Measurements from ENCODE around the gene WDR31. TPM values are rescaled to one million over a fixed set of nuclear protein-coding genes. Genes with fewer than 3 reads are reported as not detected.

The WDR31 gene
- total and polyA plus RNA-seq, 2 of the 4 experiments (the other 2 are of a cell fraction), result 0.29 to 0.36 TPM

DNA sequence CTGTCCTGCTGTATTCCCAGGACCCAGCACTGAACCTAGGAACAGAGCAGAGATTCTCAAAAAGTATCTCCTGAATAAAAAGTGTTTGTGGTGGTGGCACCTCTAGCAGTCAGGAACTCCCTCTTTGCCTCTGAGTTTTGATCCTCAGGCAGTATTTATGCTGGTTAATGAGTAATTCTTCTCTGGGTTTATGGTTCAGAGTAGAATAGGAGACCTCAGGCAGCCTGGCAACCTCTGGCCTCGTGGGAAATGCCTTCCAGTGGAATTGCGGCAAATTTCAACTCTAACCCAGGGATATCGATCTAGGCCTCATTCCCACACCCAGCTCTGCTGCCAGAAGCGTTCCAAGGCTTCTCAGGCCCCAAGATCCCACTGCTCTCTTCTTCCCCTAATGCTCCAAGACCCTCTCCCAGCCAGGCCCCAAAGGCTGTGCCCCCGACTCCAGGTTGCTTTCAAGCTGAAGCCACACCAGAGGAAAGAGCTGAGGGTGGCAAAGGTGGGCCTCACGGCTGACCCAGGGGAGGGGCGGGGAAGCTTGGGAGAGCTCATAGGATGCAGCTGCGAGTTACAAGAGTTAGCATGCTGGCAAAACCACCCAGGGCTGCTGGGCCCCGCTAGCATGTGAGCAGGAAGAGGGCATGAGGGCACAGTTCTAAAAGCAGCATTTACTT is 47.6 kb upstream of the WDR31 start:
- no peak for ATAC-seq (ENCODE audit: low read depth)
- CTCF ChIA-PET, result no interaction called here

More for the DNA sequence above, 47.6 kb upstream of the WDR31 start:
- dilution Hi-C loops (cut with HindIII; ENCODE audit: low sequenced_read_pairs, unreplicated experiment), result no loop called here
- Histone ChIP-seq H4K20me1 (ENCODE audit: insufficient read depth, low read length) (no peaks in the 10 kb centered on the region), H3K4me2 (ENCODE audit: low read depth, low read length) (no peak overlapping the region), H2AFZ (replicated peaks; ENCODE audit: low read length, poor library complexity) (no peak overlapping the region), H2AK5ac (ENCODE audit: low read depth, low read length) (no peak overlapping the region), H2BK120ac (ENCODE audit: low read depth, low read length) (no peak overlapping the region), H2BK15ac (ENCODE audit: low read depth, low read length) (no peak overlapping the region), H3K9me1 (ENCODE audit: insufficient read depth, low read length) (no peaks in the 10 kb centered on the region), H3K36me3 (ENCODE audit: control insufficient read depth, insufficient read depth, low read length) (peaks cover 44% of the 10 kb centered on the region), H3K4ac (ENCODE audit: low read depth, low read length) (no peak overlapping the region), H3K9me3 (ENCODE audit: control insufficient read depth, insufficient read depth, low read length) (no peaks in the 10 kb centered on the region), H3K79me1 (ENCODE audit: low read depth in 1 of 2, low read length in 2 of 2) (no peaks in the 10 kb centered on the region), H3K56ac (ENCODE audit: extremely low read depth, insufficient read depth, low read length) (no peak overlapping the region), H3K23ac (ENCODE audit: low read depth, low read length) (no peak overlapping the region), H4K5ac (ENCODE audit: low read depth, low read length) (no peak overlapping the region), H3K4me3 (ENCODE audit: insufficient read depth, low read depth, low read length) (no peak overlapping the region), H2BK20ac (ENCODE audit: low read depth, low read length) (no peak overlapping the region), H3K4me1 (ENCODE audit: control insufficient read depth, insufficient read depth, low read length) (no peaks in the 10 kb centered on the region), H2AK9ac (replicated peaks; ENCODE audit: low read depth, low read length, poor library complexity) (no peak overlapping the region), H3K27ac (ENCODE audit: insufficient read depth, low read length) (no peak overlapping the region), H4K91ac (ENCODE audit: insufficient read depth, low read depth, low read length) (no peak overlapping the region), H3K27me3 (ENCODE audit: control insufficient read depth, insufficient read depth, low read length) (no peaks in the 10 kb centered on the region), H4K8ac (ENCODE audit: low read depth in 2 of 2, low read length in 2 of 2) (no peak overlapping the region), H3K9ac (ENCODE audit: low read depth, low read length) (no peak overlapping the region), H3K14ac (replicated peaks; ENCODE audit: low read depth, low read length) (no peak overlapping the region), H3K18ac (ENCODE audit: low read depth, low read length) (no peak overlapping the region), H2BK5ac (ENCODE audit: low read depth, low read length, poor library complexity, severe bottlenecking) (no peak overlapping the region)
- intact Hi-C loops (cut with micrococcal nuclease), result no loop called here
- TF ChIP-seq, protein P1, sequence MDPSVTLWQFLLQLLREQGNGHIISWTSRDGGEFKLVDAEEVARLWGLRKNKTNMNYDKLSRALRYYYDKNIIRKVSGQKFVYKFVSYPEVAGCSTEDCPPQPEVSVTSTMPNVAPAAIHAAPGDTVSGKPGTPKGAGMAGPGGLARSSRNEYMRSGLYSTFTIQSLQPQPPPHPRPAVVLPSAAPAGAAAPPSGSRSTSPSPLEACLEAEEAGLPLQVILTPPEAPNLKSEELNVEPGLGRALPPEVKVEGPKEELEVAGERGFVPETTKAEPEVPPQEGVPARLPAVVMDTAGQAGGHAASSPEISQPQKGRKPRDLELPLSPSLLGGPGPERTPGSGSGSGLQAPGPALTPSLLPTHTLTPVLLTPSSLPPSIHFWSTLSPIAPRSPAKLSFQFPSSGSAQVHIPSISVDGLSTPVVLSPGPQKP (IDR thresholded peaks at IDR 0.05; ENCODE audit: borderline replicate concordance, low read depth, low read length), result no peak
- TF ChIP-seq CHD1 (IDR thresholded peaks at IDR 0.05; ENCODE audit: low read depth, low read length), result no peak
- TF ChIP-seq RCOR1 (IDR thresholded peaks at IDR 0.05; ENCODE audit: insufficient replicate concordance, low read length), result no peak
- no peak for TF ChIP-seq RAD21 (IDR thresholded peaks at IDR 0.05; ENCODE audit: low read length)
- TF ChIP-seq BHLHE40 (IDR thresholded peaks at IDR 0.05; ENCODE audit: low read depth, low read length), result no peak
- TF ChIP-seq SMC3 (IDR thresholded peaks at IDR 0.05; ENCODE audit: low read depth, low read length), result no peak
- TF ChIP-seq RFX5 (IDR thresholded peaks at IDR 0.05; ENCODE audit: low read depth, low read length), result no peak
- TF ChIP-seq MXI1 (IDR thresholded peaks at IDR 0.05; ENCODE audit: borderline replicate concordance, low read depth, low read length), result no peak
- TF ChIP-seq CEBPB (IDR thresholded peaks at IDR 0.05; ENCODE audit: low read depth, low read length), result no peak
- TF ChIP-seq MAFK (IDR thresholded peaks at IDR 0.05; ENCODE audit: low read depth, low read length), result no peak
- TF ChIP-seq, protein P2, sequence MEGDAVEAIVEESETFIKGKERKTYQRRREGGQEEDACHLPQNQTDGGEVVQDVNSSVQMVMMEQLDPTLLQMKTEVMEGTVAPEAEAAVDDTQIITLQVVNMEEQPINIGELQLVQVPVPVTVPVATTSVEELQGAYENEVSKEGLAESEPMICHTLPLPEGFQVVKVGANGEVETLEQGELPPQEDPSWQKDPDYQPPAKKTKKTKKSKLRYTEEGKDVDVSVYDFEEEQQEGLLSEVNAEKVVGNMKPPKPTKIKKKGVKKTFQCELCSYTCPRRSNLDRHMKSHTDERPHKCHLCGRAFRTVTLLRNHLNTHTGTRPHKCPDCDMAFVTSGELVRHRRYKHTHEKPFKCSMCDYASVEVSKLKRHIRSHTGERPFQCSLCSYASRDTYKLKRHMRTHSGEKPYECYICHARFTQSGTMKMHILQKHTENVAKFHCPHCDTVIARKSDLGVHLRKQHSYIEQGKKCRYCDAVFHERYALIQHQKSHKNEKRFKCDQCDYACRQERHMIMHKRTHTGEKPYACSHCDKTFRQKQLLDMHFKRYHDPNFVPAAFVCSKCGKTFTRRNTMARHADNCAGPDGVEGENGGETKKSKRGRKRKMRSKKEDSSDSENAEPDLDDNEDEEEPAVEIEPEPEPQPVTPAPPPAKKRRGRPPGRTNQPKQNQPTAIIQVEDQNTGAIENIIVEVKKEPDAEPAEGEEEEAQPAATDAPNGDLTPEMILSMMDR (conservative IDR thresholded peaks at IDR 0.05; ENCODE audit: low read depth, low read length), result no peak
- TF ChIP-seq MAZ (IDR thresholded peaks at IDR 0.05; ENCODE audit: borderline replicate concordance, low read depth, low read length), result no peak
- no peak for TF ChIP-seq FOS (IDR thresholded peaks at IDR 0.05; ENCODE audit: low read depth, low read length)
- no peak for TF ChIP-seq POLR2A (IDR thresholded peaks at IDR 0.05; ENCODE audit: low read depth, low read length)
- TF ChIP-seq NFE2L2 (IDR thresholded peaks at IDR 0.05; ENCODE audit: low read depth, low read length), result no peak
- TF ChIP-seq, protein P3, sequence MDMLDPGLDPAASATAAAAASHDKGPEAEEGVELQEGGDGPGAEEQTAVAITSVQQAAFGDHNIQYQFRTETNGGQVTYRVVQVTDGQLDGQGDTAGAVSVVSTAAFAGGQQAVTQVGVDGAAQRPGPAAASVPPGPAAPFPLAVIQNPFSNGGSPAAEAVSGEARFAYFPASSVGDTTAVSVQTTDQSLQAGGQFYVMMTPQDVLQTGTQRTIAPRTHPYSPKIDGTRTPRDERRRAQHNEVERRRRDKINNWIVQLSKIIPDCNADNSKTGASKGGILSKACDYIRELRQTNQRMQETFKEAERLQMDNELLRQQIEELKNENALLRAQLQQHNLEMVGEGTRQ (IDR thresholded peaks at IDR 0.05; ENCODE audit: low read depth, low read length), result no peak
- no peak for DNase-seq
- in situ Hi-C loops (cut with MboI; ENCODE audit: low sequenced_read_pairs), result no loop called here
- POLR2A ChIA-PET (ENCODE audit: unreplicated experiment), result no interaction called here
- 86% methylated on average over 8 of the region's 9 CpGs; no CpG with 5 or more reads in 1 of the 2 experiments for WGBS, 2 experiments (ENCODE audit: extremely low coverage in 2 of 2, insufficient read length in 1 of 2)
- BruUV-seq (replicated peaks), result no TSS peak

All from IMR-90 (cell line).